HuH-7 (cell line): ENCODE measurements around the gene SHISA3.

ENCODE experiments used
- DNase-seq: peaks from one replicate; pipeline ENCODE4 v3.0.0; 2011; ENCODE audit warnings: low spot score

Gene SHISA3

DNA sequence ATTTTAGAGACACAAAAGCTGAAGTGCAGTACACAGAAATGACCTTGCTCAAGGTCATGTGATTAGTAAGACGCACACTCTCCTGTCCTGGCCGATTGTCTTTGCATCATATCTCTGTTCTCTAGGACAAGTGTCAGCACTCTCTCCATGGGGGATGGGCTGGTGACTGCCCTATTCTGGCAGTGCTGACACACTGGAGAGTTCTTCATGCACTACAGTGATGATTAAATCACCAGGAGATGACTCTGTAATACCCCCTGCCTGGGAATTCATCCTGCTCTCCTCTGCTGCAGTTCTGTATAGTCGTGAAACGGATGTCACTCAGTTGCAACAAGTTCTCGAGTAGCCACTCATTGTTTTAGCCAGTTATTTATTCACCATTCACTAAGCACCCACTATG, 5.3 kb upstream of the SHISA3 start:
- no peak for DNase-seq

DNA sequence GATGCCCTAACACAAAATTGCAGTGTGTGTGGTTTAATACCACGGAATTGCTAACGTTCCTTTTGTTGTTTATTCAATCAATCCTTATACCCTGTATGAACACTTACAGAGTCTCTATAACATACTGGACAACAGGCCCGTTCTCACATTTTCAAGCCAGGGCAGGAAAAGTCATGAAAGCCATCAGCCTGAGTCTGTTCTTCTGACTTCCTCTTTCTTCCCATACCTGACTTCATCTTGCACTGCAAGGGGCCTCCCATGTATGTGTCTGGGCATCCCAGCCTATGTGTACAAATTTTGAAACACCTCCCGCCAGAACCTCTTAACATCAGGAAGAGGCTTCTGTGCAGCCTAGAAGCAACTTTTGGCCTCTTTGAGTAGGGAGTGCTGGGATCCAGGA, 4.9 kb upstream of the SHISA3 start:
- no peak for DNase-seq

DNA sequence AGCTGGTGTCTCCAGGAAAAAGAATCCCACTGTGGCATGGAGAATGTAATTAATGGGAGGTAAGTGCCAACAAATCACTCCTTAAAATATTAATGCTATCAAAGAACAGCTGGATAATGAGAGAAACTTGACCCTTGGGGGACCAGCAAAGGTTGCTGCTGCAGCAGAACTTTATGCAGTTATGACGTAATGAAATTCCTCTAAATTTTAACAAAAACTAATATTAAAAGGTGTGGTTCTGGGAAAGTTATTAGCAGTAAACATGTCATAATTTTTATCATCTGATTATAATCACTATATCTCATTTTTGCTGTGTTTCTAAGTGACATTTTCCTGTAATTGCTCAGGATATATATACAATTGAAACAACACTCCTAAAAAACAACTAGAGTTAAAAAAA, 1.7 kb upstream of the SHISA3 start:
- no peak for DNase-seq

DNA sequence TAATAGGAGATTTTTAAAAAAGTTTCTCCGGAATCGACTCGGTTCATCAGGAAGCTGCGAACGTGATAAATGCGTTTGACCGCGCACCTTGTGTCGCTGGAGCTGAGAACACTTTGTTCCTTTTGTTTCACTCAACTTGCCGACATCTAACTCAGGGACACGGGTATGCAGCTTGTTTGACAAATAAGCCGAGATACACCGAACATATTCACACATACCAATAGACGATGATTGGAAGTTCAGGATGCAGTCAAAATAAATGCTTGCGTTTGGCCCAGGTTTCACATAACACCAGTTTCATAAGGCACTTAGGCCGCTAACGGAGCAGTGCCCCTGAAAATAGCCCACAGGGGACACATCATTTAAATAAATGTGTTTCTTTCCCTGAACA, 932 bp upstream of the SHISA3 start:
- no peak for DNase-seq

DNA sequence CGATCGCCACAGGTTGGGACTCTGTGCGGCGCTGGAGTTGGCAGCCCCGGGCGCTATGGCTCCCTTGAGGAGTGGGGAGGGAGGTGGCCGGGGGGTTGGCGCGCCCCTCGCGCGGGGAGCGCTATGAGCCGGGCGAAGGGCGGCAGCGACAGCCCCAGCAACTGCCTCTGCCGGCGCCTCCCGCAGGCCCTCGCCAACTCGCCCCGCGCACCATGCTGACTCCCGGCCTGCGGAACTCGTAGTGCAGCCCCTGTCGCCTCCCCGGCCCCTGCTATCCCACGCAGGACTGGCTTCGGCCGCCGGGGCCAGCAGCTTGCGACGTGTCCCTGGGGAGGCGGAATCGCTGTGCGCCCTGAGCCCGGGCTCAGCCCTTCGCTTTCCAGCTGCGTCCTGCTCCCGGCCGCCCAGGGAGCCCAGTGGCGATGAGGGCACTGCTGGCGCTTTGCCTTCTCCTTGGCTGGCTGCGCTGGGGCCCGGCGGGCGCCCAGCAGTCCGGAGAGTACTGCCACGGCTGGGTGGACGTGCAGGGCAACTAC, 415 bp downstream of the SHISA3 start:
- DNase-seq = no peak

DNA sequence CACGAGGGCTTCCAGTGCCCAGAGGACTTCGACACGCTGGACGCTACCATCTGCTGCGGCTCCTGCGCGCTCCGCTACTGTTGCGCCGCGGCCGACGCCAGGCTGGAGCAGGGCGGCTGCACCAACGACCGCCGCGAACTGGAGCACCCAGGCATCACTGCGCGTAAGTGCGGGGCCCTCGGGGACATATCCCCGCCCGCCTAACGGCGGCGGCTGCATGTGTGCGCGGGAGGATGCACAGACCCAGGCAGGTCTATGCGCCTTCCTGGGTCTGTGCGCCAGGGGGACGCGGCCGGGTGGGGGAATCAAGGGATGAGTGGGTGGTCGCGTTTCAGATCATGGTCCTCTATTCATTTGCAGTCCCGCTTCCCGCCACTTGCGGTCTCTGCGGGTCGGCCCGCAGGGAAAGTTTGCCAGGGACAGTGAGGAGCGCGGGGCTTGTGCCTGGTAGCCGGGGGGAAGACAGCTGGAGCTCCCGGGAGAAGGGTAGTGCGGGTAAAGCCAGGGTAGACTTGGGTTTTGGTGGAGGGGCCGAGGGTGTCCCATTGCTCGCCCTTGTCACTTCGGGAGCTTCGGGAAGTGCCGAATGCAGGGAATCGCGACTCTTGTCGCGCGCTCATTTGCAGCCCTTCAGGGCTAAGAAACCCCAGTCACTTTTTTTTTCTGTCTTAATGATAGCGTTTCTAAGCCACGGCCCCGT, 1.0 kb downstream of the SHISA3 start:
- DNase-seq = no peak

DNA sequence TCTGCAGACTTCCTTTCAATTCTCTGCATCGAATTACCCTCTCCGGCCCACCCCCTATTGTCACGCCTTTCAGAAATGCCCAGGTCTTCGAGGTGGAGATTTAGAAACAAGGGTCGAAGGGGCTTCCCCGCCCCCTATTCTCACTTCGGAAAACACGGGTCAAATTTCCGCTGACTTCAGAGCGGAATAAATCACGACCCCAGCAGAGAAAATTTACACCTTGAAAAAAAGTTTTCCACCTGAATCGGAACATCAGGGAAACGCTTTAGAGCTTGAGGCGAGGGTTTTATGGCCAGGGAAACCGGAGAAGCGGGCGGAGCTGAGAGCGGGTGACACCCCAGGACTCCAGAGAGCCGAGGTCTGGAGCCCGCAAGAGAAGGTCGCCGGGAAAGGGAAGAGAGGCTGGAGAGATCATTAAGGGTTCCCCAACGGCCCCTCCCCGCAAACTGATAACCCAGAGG, 1.6 kb downstream of the SHISA3 start:
- no peak for DNase-seq

DNA sequence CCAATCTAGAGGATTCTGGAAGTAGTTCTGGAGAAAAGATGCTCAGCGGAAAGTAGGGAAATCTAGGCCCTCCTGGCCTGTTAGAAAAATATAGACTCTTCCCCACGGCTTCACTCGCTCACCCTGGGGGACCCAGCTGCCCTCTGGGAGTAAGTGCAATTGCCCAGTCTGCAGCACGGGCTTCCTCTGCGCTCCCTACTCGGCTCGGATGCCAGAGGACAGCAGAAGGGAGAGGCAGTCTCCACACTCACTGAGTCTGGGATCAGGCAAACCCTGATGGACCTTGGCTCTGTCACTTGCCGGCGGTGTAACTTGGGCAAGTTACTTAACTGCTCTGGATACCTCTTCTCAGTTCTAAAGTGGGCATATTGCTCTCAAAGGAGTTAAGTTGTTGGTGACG, 2.1 kb downstream of the SHISA3 start:
- DNase-seq = no peak

DNA sequence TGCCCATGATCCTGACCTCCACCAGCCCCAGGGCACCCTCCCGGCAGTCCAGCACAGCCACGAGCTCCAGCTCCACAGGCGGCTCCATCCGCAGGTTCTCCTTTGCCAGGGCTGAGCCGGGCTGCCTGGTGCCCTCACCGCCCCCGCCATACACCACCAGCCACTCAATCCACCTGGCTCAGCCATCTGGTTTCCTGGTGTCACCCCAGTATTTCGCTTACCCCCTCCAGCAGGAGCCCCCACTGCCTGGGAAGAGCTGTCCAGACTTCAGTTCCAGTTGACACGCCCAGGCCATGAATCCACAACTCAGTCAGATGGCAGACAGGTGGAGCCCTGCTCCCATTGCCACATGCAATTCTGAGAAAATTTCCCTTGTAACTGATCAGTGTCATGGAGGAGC, 3.9 kb downstream of the SHISA3 start:
- DNase-seq = no peak

DNA sequence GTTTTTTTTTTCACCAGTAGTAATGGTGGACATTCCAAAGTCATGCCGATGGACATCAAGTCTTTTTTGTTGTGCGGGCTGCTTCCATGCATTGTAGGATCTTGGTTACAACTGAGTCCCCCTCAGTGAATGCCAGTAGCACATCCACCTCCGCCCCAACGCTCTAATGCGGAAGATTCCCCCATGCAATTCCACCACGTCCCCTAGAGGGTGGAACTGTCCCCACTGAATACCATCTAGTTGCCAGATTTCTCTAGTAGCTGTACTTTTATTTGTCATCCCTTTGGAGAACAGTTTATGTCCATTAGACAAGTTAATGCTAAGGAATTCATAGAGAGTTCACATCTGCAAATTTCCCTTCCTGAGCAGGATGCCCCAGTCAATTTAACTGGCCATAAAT, 6.7 kb downstream of the SHISA3 start:
- no peak for DNase-seq

DNA sequence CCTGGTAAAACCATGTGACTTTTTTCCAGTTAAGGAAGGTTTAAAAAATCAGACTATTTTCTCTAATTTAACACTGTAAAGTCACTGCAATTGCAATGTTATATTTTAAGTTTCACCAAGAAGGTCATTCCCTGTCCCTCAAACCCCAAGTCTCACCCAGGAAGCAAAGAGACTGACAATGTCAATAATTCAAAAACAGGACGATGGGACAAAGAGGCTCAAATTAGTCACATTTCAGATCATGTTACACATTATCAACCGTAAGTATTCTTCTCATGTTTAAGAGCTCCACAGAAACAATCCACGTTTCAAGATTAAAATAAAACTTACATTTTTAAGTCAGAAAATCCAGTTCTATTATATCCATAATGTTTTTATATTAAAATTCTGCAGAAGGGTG, 13.2 kb downstream of the SHISA3 start:
- DNase-seq = no peak

DNA sequence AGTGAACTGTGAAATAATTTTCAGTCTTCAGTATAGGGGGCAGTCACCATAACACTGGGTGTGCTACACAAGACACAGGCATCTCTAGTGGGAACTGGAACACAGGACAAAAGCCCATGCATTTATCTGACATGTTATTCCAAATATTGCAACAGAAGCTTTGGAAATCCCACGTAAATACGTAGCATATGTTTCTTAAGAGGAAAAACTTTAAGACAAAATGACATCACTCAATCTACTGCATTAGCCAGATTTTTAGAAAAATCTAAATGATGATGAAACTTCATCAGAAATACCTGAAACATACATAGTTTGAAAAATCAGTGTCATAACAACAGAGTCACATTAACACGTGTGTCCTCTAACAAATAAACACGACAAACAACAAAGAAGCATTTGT, 14.5 kb downstream of the SHISA3 start:
- no peak for DNase-seq

DNA sequence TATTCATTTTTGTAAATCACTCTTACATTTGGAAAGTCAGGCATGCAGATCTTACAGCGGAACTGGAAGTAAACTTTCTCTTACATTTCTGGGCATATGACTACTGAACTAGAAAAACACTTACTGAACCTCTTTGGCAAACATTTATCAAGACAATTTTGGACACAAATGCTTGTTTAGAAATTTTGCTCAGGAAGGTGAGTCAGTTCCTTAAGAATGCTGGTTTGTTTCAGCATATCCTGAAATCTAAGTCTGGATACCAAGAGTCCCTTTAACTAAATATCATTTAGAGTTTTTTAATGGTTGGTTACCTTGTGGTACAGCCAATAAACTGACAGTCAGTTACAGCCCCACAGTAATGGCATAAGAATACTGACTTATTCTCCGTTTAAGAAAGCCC, 15.0 kb downstream of the SHISA3 start:
- no peak for DNase-seq

DNA sequence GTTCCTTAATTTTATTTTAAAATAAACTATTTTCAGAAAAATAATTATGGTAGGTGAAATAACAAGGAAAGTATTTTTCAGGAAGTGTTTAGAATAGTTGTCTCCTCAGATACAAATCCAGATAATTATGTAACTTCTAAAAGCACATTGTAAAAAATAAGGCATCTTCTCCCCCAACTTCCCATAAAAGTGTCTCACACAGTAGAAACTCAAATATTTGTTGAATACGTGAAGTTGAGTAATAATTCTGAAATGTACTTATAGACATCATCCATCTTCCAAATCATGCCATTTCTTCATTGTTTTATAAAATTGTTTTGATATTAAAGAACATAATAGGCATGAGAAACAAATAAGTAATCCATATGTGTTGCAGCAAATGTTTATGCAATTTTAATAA, 18.0 kb downstream of the SHISA3 start:
- no peak for DNase-seq

DNA sequence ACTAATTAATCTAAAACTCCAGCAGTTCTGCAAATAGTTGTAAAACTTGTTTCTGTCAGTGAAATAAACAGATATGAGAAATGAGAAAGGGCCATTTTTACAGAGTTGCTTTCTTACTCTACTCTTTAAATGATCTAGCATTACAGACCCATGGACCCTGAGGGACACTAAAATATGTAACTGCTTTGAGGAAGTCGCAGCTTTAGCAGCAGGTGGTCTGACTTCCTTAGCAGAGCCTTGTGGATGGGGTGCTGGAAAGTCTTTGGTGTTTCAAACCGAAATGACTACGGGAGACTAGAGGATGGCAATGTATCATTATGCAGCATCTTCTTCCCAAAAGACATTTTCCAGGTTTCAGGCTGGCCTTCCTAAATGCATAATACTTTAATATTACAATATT, 18.7 kb downstream of the SHISA3 start:
- no peak for DNase-seq

DNA sequence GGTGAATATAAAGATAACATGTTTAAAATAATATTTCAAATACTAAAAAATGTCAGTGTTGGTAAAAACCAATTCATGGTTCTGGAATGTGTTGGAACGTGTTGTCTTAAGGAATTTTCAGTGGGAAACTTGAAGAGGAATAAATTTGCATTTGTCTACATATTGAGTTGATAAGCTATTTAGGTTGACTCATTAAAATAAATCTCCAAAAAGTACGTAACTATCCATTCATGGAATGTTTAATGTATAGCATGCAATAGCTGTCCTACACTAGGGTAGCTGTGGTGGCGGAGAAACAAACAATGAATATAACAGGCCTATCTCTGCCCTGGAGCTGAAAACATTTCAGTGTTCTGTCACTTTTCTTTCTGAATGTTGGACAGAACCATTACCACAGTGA, 20.3 kb downstream of the SHISA3 start:
- DNase-seq = no peak

DNA sequence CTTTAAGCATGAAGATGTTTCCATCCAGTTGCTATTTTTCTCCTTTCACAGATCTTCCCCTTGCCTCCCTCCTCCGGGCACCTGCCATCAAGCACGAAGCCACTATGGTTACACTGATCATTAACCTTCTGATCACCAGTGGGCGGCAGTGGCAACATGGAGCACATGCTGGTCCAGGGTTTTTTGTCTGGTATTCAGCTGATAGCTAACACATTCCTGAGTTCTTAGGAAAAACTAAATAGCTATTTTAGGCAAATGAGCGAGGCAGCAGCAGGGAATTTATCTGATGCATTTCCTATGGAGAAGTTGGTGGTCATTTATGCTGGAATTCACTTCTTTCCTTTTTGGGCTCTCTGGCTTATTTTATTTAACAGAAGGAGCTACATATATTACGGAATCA, 22.9 kb downstream of the SHISA3 start:
- DNase-seq = no peak

DNA sequence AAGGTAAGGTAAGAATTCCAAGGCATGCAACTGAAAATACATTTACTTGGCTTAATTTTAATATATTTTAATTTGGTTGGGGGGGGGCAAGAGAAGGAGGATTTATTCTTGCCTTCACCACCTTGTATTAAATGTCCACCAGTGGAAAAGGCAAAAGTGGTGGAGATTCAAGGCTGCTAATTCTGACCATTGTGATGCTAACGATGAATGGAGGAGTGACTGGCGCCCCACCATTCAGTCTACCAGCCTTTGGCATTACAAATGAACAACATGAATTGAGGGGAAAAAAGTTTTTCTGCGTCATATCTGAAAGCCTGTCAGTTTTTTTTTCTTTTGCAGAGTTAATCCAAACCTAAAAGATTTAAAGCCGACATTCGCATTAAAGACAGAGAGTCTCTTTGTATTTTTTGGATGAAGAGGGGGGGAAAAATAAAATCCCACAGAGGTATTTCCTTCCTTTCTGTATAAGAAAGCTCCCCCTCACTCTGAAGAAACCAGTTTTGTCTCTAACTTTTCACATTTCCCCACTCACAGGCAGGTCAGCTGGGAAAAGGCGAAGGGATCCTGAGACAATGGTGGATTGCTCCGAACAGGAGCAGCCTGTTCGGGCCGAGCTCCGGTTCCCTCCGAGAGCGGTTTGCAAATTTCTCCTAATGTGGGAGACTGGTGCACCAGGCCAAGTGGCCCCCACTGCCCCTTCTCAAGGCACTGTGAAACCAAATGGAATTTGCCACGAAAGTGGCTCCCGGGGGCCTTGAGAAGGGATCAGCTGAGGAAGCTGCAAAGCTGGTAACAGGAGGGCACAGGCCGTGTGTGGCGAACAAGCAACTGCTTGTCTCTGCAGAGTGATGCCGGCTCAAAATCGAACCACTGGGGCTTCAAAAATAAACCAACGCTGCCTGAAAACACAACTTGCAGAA, 28.1 kb downstream of the SHISA3 start:
- DNase-seq = no peak

DNA sequence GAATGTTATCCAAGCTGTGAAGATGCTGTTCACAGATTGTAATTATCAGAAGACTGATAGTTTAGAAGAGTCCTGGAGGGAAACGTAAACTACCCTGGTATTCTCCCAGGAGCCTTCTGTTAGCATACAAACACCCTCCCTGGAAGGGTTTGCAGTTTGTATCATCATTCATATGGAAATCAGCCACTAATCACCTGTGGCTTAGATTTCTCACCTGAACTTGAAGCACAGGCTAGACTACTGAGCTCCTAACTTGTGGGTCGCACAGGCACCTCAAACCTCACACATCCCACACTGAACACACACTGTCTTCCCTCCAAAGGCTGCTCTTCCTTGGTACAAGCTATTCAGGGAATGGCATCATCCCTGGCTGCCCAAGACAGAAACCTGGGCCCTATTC, 30.7 kb downstream of the SHISA3 start:
- no peak for DNase-seq

DNA sequence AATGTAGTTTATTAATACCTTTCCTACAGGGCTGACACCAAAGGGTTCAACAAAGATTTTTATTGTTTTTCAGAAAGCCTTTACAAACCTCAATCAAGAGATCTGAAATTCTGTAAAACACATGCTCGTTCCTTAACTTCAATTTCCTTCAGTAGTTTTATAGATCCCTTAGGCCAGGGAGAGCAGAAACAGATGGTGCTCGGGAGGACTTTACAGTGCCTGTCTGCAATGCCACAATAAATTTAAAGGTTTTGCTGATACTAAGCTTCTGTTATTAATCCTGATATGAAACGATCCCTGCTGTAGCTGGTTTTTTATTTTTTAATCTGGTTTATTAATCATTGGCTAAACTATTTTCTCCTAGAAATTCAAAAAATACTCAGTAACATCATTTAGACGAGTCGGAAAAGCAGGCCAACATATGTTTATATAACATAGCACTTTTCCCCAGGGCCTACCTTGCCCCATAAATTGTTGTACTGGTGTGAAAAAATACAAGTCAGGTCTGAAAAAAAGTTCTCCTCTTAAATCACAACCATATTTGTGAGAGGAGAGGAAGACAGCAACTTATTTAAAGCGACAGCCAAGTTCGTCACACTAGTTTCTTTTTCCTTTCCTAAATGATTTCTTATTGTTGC, 39.8 kb downstream of the SHISA3 start:
- DNase-seq = no peak

DNA sequence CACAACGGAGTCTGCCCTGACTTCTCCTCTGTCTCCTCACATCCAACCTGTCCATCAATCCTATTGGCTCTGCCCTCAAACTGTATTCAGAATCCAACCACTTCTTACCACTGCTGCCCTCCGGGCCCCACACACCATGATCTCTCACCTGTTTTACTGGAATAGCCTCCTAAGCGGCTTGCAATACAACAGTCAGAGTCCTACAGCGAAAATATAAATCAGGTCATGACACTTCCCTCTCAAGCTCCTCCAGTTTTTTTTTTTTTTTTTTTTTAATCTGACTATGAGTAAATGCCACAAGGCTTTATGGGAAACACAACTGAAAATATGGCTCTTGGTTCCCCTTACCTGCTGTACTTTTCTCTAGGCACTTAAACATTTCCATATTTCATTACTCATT, 42.8 kb downstream of the SHISA3 start:
- no peak for DNase-seq

DNA sequence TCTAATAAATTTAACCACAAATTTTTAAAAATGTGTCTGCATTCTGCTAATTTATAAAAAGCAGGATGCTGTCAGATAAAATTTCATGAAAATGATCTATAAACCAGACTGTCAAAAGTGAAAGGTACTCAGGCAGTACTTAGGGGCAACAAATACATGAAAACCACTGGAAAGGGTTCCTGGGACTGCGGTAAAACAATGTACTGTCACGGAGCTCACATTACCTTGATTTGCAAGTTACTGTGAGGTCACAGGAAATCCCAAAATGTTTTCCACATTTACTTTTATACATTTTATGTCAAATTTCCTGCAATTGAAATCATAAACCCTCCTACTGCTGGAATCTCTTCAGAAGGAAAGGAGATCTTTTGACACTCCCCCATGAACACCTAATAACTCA, 45.3 kb downstream of the SHISA3 start:
- DNase-seq = no peak

DNA sequence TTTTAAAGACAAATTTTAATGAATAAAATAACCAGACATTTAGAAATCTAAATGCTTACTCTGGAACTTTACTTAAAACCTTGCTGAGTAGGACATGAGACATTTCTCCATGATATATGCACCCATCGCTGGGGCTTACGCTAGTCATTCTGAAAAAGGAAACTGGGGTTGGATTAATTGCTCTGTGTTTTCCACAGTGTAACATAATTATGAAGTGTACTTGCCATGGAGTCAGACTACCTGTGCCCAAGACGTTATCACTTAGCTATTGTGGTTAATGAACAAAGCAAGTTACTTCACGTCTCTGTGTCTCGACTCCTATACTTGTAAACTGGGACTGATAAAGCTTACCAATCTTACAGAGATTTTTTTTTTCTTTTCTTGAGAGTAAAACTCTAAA, 47.8 kb downstream of the SHISA3 start:
- DNase-seq = no peak
